ENCODE data around the gene COL5A2.

Gene COL5A2

DNA sequence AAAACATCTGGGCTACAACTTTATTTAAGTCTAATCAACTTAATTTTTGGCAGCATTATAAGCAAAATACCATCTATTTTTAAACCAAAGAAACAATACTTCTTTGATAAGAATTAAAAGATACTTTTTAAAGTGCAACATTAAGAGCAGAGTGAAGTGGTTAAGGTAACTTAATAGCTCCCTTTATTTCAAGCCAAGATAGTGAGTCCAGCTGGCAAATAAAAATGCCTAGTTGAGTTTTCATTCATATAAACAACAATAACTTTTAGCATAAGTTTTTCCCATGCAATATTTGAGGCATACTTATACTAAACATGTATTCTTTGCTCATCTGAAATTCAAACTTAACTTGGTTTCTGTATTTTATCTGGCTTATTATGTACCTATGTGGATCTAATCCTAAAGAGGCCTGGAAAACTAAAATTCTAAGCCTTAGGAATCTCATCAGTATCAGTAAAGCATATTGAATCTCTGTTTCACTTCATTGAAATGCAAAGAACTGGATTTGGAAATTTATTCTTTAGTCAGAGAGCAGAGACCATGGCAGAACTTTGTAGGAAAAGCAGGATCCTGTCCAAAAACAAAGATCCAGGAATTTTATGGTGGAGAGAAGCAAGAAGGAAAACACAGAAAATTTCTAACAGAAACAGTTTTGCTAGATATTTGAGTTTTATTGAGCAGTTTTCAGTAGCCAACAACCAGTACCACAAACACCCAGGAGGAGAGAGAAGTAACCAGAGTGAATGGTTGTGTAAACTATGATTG is 109.5 kb downstream of the COL5A2 start:
- no peaks in the 10 kb centered on the region for H3K4me1 ChIP-seq (ENCODE audit: control insufficient read depth, insufficient read depth, low read length, poor library complexity, severe bottlenecking)
- H3K9me3 ChIP-seq (ENCODE audit: control insufficient read depth, low read length) = no peaks in the 10 kb centered on the region
- H3K4me3 ChIP-seq (ENCODE audit: insufficient read depth, low read depth, low read length, poor library complexity, severe bottlenecking) = no peak overlapping the region
- H3K36me3 ChIP-seq (ENCODE audit: control insufficient read depth, insufficient read depth, low read length) = no peaks in the 10 kb centered on the region
- no peaks in the 10 kb centered on the region for H3K27me3 ChIP-seq (replicated peaks; ENCODE audit: control insufficient read depth, insufficient read depth, low read length, poor library complexity, severe bottlenecking)
- no peak for DNase-seq
- H3K27ac ChIP-seq (ENCODE audit: insufficient read depth, low read length, poor library complexity, severe bottlenecking) = no peak overlapping the region

DNA sequence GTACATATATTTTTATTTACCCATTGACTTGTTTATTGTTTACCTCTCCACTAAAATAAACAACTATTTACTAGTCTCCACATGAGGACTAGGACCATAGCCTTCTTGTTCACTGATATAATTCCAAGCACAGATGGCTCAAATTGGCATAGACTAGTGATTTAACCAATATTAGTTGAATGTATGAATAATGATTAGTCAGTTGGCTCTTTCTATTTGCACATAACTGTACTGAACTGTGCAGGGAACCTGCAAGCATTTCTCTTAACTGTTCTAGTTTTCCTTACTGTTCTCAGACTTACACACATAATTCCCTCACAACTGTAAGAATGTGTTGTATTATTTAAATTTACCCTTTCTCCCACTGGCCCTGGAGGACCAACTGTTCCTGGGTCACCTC is 113.5 kb downstream of the COL5A2 start:
- Histone ChIP-seq H3K9me3 (ENCODE audit: control insufficient read depth, low read length) (no peaks in the 10 kb centered on the region), H3K36me3 (ENCODE audit: control insufficient read depth, insufficient read depth, low read length) (no peaks in the 10 kb centered on the region), H3K27ac (ENCODE audit: insufficient read depth, low read length, poor library complexity, severe bottlenecking) (no peak overlapping the region), H3K4me3 (ENCODE audit: insufficient read depth, low read depth, low read length, poor library complexity, severe bottlenecking) (no peak overlapping the region), H3K4me1 (ENCODE audit: control insufficient read depth, insufficient read depth, low read length, poor library complexity, severe bottlenecking) (no peaks in the 10 kb centered on the region), H3K27me3 (replicated peaks; ENCODE audit: control insufficient read depth, insufficient read depth, low read length, poor library complexity, severe bottlenecking) (no peaks in the 10 kb centered on the region)
- DNase-seq = no peak

DNA sequence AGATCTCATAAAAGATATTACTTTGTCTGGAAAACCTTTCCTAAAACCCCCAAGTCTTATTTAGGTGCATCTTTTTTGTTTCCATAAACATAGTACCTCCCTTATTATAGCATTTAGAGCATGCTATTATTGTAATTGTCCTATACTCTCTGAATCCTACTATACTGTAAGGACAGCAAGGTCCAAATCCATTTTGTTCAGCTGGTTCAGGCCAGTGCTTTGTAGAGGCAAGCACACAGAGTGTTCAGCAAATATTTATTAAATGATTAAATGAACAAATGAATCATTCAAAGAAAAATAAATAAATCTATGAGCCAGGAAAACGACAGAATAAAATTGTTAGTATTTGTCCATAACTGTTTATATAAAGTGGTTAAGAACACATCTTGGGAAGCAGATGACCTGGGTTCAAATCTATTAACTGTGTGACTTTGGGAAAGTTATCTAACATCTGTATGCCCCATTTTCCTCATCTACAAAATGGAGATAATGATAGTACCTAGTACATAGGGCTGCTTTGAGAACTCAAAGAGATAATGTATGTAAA is 119.4 kb downstream of the COL5A2 start:
- Histone ChIP-seq H3K4me3 (ENCODE audit: insufficient read depth, low read depth, low read length, poor library complexity, severe bottlenecking) (no peak overlapping the region), H3K36me3 (ENCODE audit: control insufficient read depth, insufficient read depth, low read length) (no peaks in the 10 kb centered on the region), H3K27ac (ENCODE audit: insufficient read depth, low read length, poor library complexity, severe bottlenecking) (no peak overlapping the region), H3K27me3 (replicated peaks; ENCODE audit: control insufficient read depth, insufficient read depth, low read length, poor library complexity, severe bottlenecking) (no peaks in the 10 kb centered on the region), H3K9me3 (ENCODE audit: control insufficient read depth, low read length) (no peaks in the 10 kb centered on the region), H3K4me1 (ENCODE audit: control insufficient read depth, insufficient read depth, low read length, poor library complexity, severe bottlenecking) (no peaks in the 10 kb centered on the region)
- DNase-seq = no peak

DNA sequence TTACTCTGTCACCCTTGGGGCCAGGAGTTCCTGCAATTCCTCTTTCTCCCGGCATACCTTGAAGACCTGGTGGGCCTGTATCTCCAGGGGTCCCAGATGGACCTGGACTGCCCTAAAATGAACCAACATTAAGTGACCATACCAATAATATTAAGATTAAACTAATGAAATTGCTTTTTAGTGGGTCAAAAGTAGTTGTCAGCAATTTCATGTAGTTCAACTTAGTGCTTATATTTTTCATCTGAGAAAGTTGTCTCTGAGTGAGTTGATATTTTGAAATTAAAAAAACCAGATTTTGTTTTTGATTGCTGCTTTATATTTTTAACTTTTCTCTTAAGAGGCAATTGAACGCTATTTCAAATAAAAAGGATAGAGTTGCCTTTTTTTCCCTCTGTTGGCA is 122.2 kb downstream of the COL5A2 start:
- Histone ChIP-seq H3K36me3 (ENCODE audit: control insufficient read depth, insufficient read depth, low read length) (no peaks in the 10 kb centered on the region), H3K9me3 (ENCODE audit: control insufficient read depth, low read length) (no peaks in the 10 kb centered on the region), H3K4me3 (ENCODE audit: insufficient read depth, low read depth, low read length, poor library complexity, severe bottlenecking) (no peak overlapping the region), H3K4me1 (ENCODE audit: control insufficient read depth, insufficient read depth, low read length, poor library complexity, severe bottlenecking) (no peaks in the 10 kb centered on the region), H3K27ac (ENCODE audit: insufficient read depth, low read length, poor library complexity, severe bottlenecking) (no peak overlapping the region), H3K27me3 (replicated peaks; ENCODE audit: control insufficient read depth, insufficient read depth, low read length, poor library complexity, severe bottlenecking) (no peaks in the 10 kb centered on the region)
- DNase-seq = no peak

DNA sequence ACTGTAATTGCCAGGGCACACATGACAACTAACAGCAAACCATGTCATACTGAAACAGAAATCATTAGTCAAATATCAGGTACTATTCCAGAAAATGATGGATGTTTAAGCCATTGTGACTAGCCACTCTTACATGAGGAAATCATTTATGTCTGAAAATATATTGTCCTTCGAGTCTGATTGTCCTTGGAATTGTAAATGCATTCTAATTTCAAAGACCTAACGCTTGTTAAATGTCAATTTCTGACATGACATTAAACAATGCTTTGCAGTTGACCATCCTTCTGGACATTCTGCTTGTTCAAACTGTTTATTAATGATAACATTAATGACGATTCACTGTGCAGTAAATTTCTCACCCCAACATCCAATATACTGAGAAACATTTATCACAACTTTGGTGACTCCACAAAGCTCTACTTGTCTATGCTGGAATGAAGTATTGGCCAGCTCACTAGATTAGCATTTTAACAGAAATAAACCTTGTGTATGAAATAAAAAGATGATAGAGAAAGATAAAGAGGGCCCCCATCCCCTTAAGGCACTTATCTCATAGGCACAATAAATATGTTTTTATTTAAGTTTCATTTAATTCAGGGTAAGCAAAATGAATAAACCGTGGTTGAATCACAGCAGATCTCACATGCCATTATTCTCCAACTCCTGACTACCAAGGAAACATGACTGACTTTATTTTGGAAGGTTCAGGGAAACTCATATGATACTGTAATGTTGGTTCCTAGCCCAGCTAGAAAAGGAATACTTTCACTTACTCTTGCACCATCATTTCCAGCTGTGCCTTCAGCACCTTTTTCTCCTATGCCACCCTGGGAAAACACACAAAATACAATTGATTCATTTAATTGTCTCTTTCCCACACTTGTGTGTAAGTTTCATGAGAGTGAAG is 123.1 kb downstream of the COL5A2 start:
- no peak for DNase-seq

DNA sequence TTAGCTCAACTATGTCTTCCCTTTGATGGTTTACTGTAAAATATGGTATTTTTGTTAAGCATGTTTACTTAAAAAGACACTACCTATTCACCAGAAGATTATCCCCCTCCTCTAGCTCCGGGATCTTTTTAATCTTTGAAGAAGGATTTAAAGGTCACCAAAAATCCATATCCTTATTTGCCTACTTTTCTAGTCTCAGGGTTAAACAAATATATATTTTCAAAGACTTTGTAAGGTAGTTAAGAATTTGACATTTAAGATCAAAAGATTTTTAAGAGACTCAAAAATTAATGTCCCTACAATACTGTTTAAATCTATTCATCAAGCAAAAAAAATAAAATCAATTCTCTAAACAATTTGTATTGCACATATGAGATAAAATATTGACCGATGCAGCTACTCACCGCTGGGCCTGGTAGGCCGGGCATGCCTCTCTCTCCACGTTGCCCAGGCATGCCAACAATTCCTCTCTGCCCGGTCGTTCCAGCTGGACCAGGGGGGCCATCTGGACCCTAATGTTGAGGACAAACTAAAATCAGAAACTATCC is 129.3 kb downstream of the COL5A2 start:
- H3K27me3 ChIP-seq (replicated peaks; ENCODE audit: control insufficient read depth, insufficient read depth, low read length, poor library complexity, severe bottlenecking) = no peaks in the 10 kb centered on the region
- no peaks in the 10 kb centered on the region for H3K9me3 ChIP-seq (ENCODE audit: control insufficient read depth, low read length)
- no peaks in the 10 kb centered on the region for H3K36me3 ChIP-seq (ENCODE audit: control insufficient read depth, insufficient read depth, low read length)
- no peaks in the 10 kb centered on the region for H3K4me1 ChIP-seq (ENCODE audit: control insufficient read depth, insufficient read depth, low read length, poor library complexity, severe bottlenecking)
- DNase-seq = no peak
- no peak overlapping the region for H3K4me3 ChIP-seq (ENCODE audit: insufficient read depth, low read depth, low read length, poor library complexity, severe bottlenecking)
- H3K27ac ChIP-seq (ENCODE audit: insufficient read depth, low read length, poor library complexity, severe bottlenecking) = no peak overlapping the region

More for the DNA sequence above, 123.1 kb downstream of the COL5A2 start:
- H3K4me1 ChIP-seq (ENCODE audit: control insufficient read depth, insufficient read depth, low read length, poor library complexity, severe bottlenecking) = no peaks in the 10 kb centered on the region
- H3K9me3 ChIP-seq (ENCODE audit: control insufficient read depth, low read length) = no peaks in the 10 kb centered on the region
- H3K27ac ChIP-seq (ENCODE audit: insufficient read depth, low read length, poor library complexity, severe bottlenecking) = no peak overlapping the region
- H3K4me3 ChIP-seq (ENCODE audit: insufficient read depth, low read depth, low read length, poor library complexity, severe bottlenecking) = no peak overlapping the region
- H3K36me3 ChIP-seq (ENCODE audit: control insufficient read depth, insufficient read depth, low read length) = no peaks in the 10 kb centered on the region
- no peaks in the 10 kb centered on the region for H3K27me3 ChIP-seq (replicated peaks; ENCODE audit: control insufficient read depth, insufficient read depth, low read length, poor library complexity, severe bottlenecking)

DNA sequence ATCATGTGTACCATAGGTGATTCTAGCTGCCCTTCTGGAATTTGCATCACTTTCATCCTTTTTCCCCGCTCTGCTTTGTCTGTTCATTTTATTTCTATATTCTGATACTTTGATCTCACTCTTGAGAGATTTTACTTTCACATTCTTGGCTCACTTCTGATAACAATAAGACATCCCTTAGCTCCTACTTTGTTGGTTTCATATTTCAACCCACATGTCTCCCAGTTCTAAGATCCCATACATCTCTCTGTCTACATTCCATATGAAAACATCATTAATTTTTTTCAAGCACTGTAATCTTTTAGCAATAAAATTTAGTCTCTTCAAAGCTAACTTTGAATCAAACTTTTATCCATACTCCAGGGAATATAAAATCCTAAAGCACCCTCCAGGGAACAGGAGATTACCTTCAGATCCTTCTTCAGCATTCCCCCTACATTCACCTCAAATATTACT is 129.8 kb downstream of the COL5A2 start:
- Histone ChIP-seq H3K27ac (ENCODE audit: insufficient read depth, low read length, poor library complexity, severe bottlenecking) (no peak overlapping the region), H3K27me3 (replicated peaks; ENCODE audit: control insufficient read depth, insufficient read depth, low read length, poor library complexity, severe bottlenecking) (no peaks in the 10 kb centered on the region), H3K9me3 (ENCODE audit: control insufficient read depth, low read length) (no peaks in the 10 kb centered on the region), H3K4me3 (ENCODE audit: insufficient read depth, low read depth, low read length, poor library complexity, severe bottlenecking) (no peak overlapping the region), H3K4me1 (ENCODE audit: control insufficient read depth, insufficient read depth, low read length, poor library complexity, severe bottlenecking) (no peaks in the 10 kb centered on the region), H3K36me3 (ENCODE audit: control insufficient read depth, insufficient read depth, low read length) (no peaks in the 10 kb centered on the region)
- no peak for DNase-seq

DNA sequence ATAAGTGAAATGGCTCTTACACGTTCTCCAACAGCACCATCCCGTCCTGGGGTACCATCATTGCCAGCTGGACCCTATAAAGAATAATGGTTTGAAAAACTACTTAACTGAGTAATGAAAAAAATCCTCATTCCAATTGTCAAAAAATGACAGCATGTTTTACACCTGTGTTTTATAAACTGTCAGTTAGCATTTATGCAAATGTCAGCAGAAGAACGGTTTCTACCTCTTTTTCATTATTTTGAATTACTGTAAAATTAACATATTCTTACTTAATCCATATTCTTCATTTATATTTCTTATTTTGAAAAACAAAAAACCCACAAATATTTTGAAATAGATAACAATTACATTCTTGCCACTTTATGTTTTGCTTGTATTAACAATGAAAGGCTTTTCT is 131.4 kb downstream of the COL5A2 start:
- no peaks in the 10 kb centered on the region for H3K36me3 ChIP-seq (ENCODE audit: control insufficient read depth, insufficient read depth, low read length)
- H3K27ac ChIP-seq (ENCODE audit: insufficient read depth, low read length, poor library complexity, severe bottlenecking) = no peak overlapping the region
- no peak overlapping the region for H3K4me3 ChIP-seq (ENCODE audit: insufficient read depth, low read depth, low read length, poor library complexity, severe bottlenecking)
- H3K4me1 ChIP-seq (ENCODE audit: control insufficient read depth, insufficient read depth, low read length, poor library complexity, severe bottlenecking) = no peaks in the 10 kb centered on the region
- no peak for DNase-seq
- no peaks in the 10 kb centered on the region for H3K27me3 ChIP-seq (replicated peaks; ENCODE audit: control insufficient read depth, insufficient read depth, low read length, poor library complexity, severe bottlenecking)
- no peaks in the 10 kb centered on the region for H3K9me3 ChIP-seq (ENCODE audit: control insufficient read depth, low read length)

DNA sequence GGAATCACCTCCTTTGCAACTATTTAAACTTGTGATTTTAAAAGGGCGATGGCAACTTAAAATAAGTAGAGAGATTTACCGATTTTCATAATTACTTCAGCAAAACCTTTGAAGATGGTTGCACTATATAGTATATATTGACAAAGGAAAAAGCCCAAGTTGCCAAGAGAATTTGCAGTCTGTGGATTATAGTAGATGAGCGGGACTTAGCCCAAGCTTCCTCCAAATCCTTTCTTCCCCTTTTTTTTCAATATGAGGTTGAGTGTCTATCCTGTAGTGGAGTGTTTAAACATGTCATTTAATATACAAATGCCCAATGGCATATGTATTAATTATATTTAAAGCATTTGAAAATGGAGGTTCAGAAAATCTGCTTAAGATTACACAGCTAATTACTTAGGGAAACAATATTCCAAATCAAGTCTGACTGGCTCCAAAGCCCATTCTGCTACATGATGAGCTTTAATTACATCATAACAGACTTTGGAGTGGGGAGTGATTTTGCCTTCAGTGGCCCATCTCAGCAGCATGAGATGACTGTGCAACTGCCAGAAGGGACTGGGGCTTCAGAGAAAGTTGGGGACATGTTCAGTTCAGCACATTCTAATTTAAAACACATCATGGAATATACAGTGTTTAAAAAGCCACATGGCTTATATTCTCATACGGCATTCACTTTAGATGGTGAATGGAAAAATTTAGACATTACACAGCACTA is 132.2 kb downstream of the COL5A2 start:
- no peak for DNase-seq
- Histone ChIP-seq H3K36me3 (ENCODE audit: control insufficient read depth, insufficient read depth, low read length) (no peaks in the 10 kb centered on the region), H3K27me3 (replicated peaks; ENCODE audit: control insufficient read depth, insufficient read depth, low read length, poor library complexity, severe bottlenecking) (no peaks in the 10 kb centered on the region), H3K4me1 (ENCODE audit: control insufficient read depth, insufficient read depth, low read length, poor library complexity, severe bottlenecking) (no peaks in the 10 kb centered on the region), H3K4me3 (ENCODE audit: insufficient read depth, low read depth, low read length, poor library complexity, severe bottlenecking) (no peak overlapping the region), H3K9me3 (ENCODE audit: control insufficient read depth, low read length) (no peaks in the 10 kb centered on the region), H3K27ac (ENCODE audit: insufficient read depth, low read length, poor library complexity, severe bottlenecking) (no peak overlapping the region)

Measured in effector memory CD4-positive, alpha-beta T cell (primary cell).